Osteoblast (primary cell): Measurements from ENCODE around the gene MRPS34. TPM values are rescaled to one million over a fixed set of nuclear protein-coding genes. Genes with fewer than 3 reads are reported as not detected.

Source experiments
- DNase-seq: peaks from one replicate; pipeline ENCODE4 v3.0.0; 2011; ENCODE audit warnings: low spot score, mixed read lengths; ENCODE audit not compliant: insufficient read length; ENCODE audit errors: missing footprints
- H2AFZ ChIP-seq: 2 replicates; pipeline ENCODE4 v1.6.0; 2011; ENCODE audit warnings: mild to moderate bottlenecking, low read length
- H3K27ac ChIP-seq: 2 replicates; pipeline ENCODE4 v1.5.1; 2011; ENCODE audit warnings: mild to moderate bottlenecking, low read depth, low read length, moderate library complexity
- H3K27me3 ChIP-seq: 2 replicates; pipeline ENCODE4 v1.6.0; 2012; ENCODE audit warnings: mild to moderate bottlenecking, control low read depth, inconsistent platforms, low read length, moderate library complexity; ENCODE audit not compliant: insufficient read depth
- H3K36me3 ChIP-seq: 2 replicates; pipeline ENCODE4 v1.5.1; 2011; ENCODE audit warnings: mild to moderate bottlenecking, low read length, control low read depth, moderate library complexity; ENCODE audit not compliant: insufficient read depth
- H3K4me1 ChIP-seq: 2 replicates; pipeline ENCODE4 v1.5.1; 2011; ENCODE audit warnings: mild to moderate bottlenecking, low read length, control low read depth, moderate library complexity; ENCODE audit not compliant: insufficient read depth
- H3K4me2 ChIP-seq: 2 replicates; pipeline ENCODE4 v1.6.0; 2011; ENCODE audit warnings: mild to moderate bottlenecking, low read length; ENCODE audit not compliant: insufficient read depth
- H3K4me3 ChIP-seq: fragments of 200-600 bp; sonication (generic); 3 replicates; pipeline ENCODE4 v1.5.1; 2012; ENCODE audit warnings: mild to moderate bottlenecking, low read length, inconsistent platforms; ENCODE audit not compliant: insufficient read depth
- H3K79me2 ChIP-seq: 2 replicates; pipeline ENCODE4 v1.6.0; 2012; ENCODE audit warnings: mild to moderate bottlenecking, low read length, control low read depth, inconsistent platforms; ENCODE audit not compliant: insufficient read depth
- H3K9me3 ChIP-seq: 2 replicates; pipeline ENCODE4 v1.5.1; 2011; ENCODE audit warnings: low read depth, low read length, control low read depth
- H4K20me1 ChIP-seq: 2 replicates; pipeline ENCODE4 v1.6.0; 2012; ENCODE audit warnings: mild to moderate bottlenecking, low read length, control low read depth; ENCODE audit not compliant: insufficient read depth
- total RNA-seq: library from RNA; depleted of rRNA; stranded (reverse); fragments of >200 nt; gene quantifications from 2 replicates; pipeline ENCODE4 v1.2.3, GENCODE V29; 2012
- TF ChIP-seq, protein P1 (sequence below): IDR thresholded peaks from 2 replicates; pipeline ENCODE4 v1.5.1; 2011; ENCODE audit warnings: mild to moderate bottlenecking, low read depth, low read length, moderate library complexity; ENCODE audit errors: extremely low read depth

The MRPS34 gene
- total RNA-seq, 1 donor = 40.5 TPM

DNA sequence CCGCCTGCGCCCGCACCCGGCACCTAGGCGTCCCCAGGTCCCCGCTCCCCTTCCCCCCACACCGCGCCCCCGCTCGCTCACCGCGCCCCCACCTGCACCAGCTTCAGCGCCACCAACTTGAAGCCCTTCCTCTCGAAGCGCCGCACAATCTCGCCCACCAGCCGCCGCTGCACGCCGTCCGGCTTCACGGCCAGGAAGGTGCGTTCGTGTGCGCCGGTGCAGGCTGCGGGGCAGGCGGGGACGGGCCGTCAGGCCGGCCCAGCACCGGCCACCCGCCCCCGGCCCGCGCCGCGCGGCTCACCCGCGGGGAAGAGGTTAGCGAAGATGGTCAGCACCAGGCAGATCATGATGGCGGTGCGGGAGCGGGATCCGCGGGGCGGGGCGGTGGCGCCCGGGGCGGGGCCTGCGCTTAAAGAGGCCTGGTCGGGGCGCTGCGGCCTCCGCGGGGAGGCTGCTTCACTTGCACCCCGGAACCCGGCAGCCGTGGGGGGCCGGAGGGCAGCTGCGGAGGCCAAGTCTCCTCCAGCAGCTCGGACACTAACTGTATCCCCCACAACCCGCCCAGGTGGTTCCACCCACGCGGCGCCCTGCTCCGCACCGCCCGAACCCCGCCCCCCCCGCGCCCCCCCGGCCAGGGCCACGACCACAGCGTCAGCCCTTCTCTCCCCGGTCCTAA lies 1.6 kb downstream of the MRPS34 start, which contains the start of gene NME3:
TSS of gene NME3 (minus strand) at position 356 of the 676 bp plus-strand sequence. CDS start at position 347, 9 bp downstream.
- no peaks in the 10 kb centered on the region for H3K9me3 ChIP-seq
- H3K36me3 ChIP-seq = peaks cover 22% of the 10 kb centered on the region
- H2AFZ ChIP-seq = no peak within 1 kb of the TSS
- H3K4me3 ChIP-seq = peak within 1 kb of the TSS; percentile 88
- H3K27me3 ChIP-seq = no peaks in the 10 kb centered on the region
- peaks cover 41% of the 10 kb centered on the region for H3K79me2 ChIP-seq
- DNase-seq = peak; percentile 100
- peak within 1 kb of the TSS; percentile 97 for H3K4me2 ChIP-seq
- TF ChIP-seq, protein P1, sequence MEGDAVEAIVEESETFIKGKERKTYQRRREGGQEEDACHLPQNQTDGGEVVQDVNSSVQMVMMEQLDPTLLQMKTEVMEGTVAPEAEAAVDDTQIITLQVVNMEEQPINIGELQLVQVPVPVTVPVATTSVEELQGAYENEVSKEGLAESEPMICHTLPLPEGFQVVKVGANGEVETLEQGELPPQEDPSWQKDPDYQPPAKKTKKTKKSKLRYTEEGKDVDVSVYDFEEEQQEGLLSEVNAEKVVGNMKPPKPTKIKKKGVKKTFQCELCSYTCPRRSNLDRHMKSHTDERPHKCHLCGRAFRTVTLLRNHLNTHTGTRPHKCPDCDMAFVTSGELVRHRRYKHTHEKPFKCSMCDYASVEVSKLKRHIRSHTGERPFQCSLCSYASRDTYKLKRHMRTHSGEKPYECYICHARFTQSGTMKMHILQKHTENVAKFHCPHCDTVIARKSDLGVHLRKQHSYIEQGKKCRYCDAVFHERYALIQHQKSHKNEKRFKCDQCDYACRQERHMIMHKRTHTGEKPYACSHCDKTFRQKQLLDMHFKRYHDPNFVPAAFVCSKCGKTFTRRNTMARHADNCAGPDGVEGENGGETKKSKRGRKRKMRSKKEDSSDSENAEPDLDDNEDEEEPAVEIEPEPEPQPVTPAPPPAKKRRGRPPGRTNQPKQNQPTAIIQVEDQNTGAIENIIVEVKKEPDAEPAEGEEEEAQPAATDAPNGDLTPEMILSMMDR = no peak
- peaks cover 27% of the 10 kb centered on the region for H3K4me1 ChIP-seq
- peak within 1 kb of the TSS; percentile 58 for H3K27ac ChIP-seq
- peaks cover 31% of the 10 kb centered on the region for H4K20me1 ChIP-seq

DNA sequence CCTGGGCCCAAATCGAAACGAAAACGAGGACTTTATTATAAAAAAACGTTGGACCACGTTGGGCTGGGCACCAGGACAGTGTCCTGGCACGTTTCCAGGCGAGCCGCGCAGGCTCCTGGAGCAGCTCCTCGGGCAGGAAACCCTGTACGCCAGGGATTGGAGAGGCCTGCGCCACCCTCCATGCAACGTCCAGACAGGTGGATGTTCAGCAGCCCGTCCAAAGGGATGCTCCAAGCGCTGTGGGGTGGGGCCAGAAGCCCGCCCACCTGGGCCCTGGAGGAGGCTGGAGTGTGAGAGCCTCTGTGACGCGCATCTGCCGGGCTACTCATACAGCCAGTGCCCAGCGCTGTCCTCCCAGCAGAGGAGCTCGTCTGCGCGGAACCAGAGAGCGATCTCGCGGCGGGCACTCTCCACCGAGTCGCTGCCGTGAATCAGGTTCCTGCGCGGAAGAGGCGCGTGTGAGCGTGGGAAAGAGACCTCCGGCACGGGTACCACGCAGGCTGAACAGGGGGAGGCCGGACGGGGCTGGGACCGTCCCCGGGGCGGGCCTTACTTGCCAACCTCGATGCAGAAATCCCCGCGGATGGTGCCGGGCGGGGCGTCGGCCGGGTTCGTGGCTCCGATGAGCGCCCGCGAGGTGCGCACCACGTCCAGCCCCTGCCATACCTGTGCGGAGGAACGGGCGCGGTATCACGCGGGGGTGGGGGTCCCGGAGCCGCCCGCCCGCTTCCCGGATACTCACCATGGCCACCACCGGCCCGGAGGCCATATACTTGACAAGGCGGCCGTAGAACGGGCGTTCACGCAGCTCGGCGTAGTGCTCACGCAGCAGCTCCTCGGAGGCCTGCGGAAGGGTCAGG lies 2.4 kb downstream of the MRPS34 start:
- peak overlapping the region; percentile 41 for H3K27ac ChIP-seq

DNA sequence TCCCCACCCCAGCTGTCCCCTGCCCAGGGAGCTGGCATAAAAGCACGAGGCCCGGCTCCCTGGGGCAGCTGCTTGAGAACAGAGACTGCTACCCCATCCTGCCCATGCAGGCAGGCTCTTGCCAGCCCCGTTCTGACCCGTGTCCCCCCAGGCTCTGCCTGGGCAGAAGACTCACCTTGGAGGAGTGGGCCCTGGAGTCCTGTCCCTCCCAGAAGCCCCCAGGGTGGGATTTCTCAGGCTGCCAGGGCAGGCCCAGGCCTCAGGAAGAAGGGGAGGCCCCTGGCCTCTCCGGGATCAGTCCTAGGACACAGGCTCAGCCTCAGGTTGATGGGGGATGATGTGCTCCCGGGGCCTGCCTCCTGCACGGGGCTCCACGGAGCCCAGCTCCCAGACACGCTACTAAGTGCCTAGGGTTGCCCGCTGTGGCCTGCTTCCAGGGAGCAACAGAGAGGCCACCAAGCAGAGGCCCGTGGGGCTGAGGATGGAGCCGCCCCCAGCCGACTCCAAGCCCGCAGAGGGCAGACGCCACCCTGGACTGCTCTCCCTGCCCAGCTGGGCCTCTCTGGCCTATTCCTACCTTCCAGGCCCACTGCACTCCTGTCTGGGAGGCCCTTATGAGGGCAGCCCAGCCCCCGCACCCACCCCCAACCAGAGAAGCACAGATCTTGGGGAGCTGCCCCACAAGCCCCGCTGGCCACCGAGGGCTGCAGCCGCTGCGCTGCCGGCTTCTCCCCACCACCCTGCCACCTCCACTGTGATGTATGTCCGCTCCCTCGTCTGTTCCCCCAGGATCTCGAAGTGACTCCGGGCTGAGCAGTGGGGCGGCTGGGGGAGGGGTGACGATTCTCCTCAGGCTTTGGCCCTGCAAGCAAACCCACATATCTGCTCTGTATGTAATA lies 3.3 kb downstream of the MRPS34 start:
- peaks cover 25% of the 10 kb centered on the region for H3K4me1 ChIP-seq
- H3K27me3 ChIP-seq = no peaks in the 10 kb centered on the region
- no peak overlapping the region for H2AFZ ChIP-seq
- peaks cover 29% of the 10 kb centered on the region for H3K36me3 ChIP-seq
- TF ChIP-seq, protein P1 = no peak
- H4K20me1 ChIP-seq = peaks cover 25% of the 10 kb centered on the region
- peak overlapping the region; percentile 88 for H3K4me3 ChIP-seq
- no peak for DNase-seq
- peaks cover 25% of the 10 kb centered on the region for H3K79me2 ChIP-seq
- no peaks in the 10 kb centered on the region for H3K9me3 ChIP-seq
- peak overlapping the region; percentile 81 for H3K4me2 ChIP-seq
- peak overlapping the region; percentile 41 for H3K27ac ChIP-seq

More for the DNA sequence above, 2.4 kb downstream of the MRPS34 start:
- TF ChIP-seq, protein P1 = no peak
- H3K4me1 ChIP-seq = peaks cover 27% of the 10 kb centered on the region
- peaks cover 34% of the 10 kb centered on the region for H3K79me2 ChIP-seq
- peak overlapping the region; percentile 88 for H3K4me3 ChIP-seq
- no peak overlapping the region for H2AFZ ChIP-seq
- H3K36me3 ChIP-seq = peaks cover 25% of the 10 kb centered on the region
- no peaks in the 10 kb centered on the region for H3K27me3 ChIP-seq
- DNase-seq = peak; percentile 99
- no peaks in the 10 kb centered on the region for H3K9me3 ChIP-seq
- peak overlapping the region; percentile 81 for H3K4me2 ChIP-seq
- peaks cover 28% of the 10 kb centered on the region for H4K20me1 ChIP-seq
